Measurements from ENCODE around the gene B4GALNT3. TPM values are rescaled to one million over a fixed set of nuclear protein-coding genes. Genes with fewer than 3 reads are reported as not detected.

The B4GALNT3 gene
- total RNA-seq, 1 donor from 2014 or later, result 8.2 TPM

DNA sequence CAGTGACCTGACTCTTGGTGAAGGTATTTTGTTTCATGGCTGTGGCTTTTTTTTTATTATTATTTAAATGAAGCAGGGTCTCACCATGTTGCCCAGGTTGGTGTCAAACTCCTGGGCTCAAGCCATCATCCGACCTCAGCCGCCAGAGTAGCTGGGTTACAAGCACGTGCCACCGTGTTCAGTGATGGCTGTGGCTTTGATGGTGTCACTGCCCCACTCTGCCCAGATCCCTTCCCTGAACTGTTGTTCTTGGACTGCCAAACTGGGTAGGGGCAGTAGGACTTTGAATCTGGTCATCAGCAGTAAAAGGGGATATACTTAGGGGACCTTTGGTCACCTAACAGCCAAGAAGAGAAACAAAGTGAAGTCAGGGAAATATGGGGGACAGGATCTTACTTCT lies 19.4 kb downstream of the B4GALNT3 start:
- Histone ChIP-seq H3K4me3 (ENCODE audit: low read depth, low read length) (no peak overlapping the region), H3K27me3 (ENCODE audit: control insufficient read depth, insufficient read depth, low read length) (peaks cover 19% of the 10 kb centered on the region), H3K36me3 (ENCODE audit: control insufficient read depth, insufficient read depth, low read length) (no peaks in the 10 kb centered on the region)
- TF ChIP-seq, protein P1, sequence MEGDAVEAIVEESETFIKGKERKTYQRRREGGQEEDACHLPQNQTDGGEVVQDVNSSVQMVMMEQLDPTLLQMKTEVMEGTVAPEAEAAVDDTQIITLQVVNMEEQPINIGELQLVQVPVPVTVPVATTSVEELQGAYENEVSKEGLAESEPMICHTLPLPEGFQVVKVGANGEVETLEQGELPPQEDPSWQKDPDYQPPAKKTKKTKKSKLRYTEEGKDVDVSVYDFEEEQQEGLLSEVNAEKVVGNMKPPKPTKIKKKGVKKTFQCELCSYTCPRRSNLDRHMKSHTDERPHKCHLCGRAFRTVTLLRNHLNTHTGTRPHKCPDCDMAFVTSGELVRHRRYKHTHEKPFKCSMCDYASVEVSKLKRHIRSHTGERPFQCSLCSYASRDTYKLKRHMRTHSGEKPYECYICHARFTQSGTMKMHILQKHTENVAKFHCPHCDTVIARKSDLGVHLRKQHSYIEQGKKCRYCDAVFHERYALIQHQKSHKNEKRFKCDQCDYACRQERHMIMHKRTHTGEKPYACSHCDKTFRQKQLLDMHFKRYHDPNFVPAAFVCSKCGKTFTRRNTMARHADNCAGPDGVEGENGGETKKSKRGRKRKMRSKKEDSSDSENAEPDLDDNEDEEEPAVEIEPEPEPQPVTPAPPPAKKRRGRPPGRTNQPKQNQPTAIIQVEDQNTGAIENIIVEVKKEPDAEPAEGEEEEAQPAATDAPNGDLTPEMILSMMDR (IDR thresholded peaks at IDR 0.05; ENCODE audit: insufficient read depth, low read length, severe bottlenecking), result no peak
- no peak for DNase-seq (ENCODE audit: low read depth)
- FAIRE-seq, result no peak

DNA sequence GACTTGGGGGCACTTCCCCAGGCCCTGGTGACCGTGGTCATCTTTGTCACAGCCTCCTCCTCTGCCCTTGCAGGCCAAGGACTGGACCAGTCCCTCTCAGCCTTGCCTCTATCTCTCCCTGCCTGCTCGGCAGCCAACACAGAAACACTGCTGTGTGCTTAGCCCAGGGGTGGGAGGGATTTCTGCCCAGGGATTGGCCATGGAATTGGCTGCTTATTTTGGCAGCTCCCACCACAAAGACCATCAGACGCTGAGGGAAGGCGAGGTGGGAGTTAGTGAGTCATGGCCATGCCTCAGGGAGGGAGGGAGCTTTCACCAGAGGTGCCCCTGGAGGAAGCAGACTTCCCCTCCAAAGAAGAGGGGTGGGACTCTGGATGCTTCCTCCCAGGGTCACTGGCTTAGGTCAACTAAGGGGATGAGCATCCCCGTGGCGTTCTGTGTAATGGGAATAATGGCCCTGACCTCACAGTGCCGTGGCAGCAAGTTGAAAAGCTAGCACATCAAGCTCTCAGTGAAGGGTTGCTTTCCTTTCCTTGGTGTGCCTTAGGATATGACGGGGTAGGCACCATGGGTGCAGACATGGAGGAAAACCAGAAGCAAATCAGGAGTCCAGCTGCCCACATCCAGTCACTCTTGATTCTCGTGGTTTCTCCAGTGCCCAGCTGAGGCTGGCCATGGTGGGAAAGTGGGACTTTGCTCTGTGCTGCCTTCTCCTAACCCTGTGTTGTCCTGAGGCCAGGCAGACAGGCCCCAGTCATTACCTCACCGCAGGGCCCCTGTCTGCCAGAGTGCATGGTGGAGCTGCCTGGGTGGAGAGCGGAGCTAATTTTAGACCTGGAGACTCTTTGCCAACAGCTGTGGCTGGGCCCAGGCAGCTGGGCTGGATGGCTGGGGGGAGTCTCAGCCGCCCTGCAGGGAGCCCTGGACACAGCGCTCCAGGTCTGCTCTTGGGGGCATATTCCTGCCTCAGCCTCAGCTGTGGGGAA lies 21.4 kb downstream of the B4GALNT3 start:
- Histone ChIP-seq H3K27me3 (ENCODE audit: control insufficient read depth, insufficient read depth, low read length) (peaks cover 19% of the 10 kb centered on the region), H3K36me3 (ENCODE audit: control insufficient read depth, insufficient read depth, low read length) (no peaks in the 10 kb centered on the region), H3K4me3 (ENCODE audit: low read depth, low read length) (no peak overlapping the region)
- TF ChIP-seq, protein P1 (IDR thresholded peaks at IDR 0.05; ENCODE audit: insufficient read depth, low read length, severe bottlenecking), result no peak
- FAIRE-seq (no peak), DNase-seq (ENCODE audit: low read depth) (no peak)

GRCh38 chr12:482061-482460 lies 22.3 kb downstream of the B4GALNT3 start:
- TF ChIP-seq, protein P1 (IDR thresholded peaks at IDR 0.05; ENCODE audit: insufficient read depth, low read length, severe bottlenecking), result no peak
- no peak for DNase-seq (ENCODE audit: low read depth)
- Histone ChIP-seq H3K4me3 (ENCODE audit: low read depth, low read length) (no peak overlapping the region), H3K36me3 (ENCODE audit: control insufficient read depth, insufficient read depth, low read length) (no peaks in the 10 kb centered on the region), H3K27me3 (ENCODE audit: control insufficient read depth, insufficient read depth, low read length) (peaks cover 19% of the 10 kb centered on the region)
- no peak for FAIRE-seq

GRCh38 chr12:484096-484495 lies 24.4 kb downstream of the B4GALNT3 start:
- no peak for FAIRE-seq

GRCh38 chr12:490260-490659 lies 30.5 kb downstream of the B4GALNT3 start:
- H3K4me3 ChIP-seq (ENCODE audit: low read depth, low read length), result no peak overlapping the region
- FAIRE-seq (no peak), DNase-seq (ENCODE audit: low read depth) (no peak)
- no peaks in the 10 kb centered on the region for H3K36me3 ChIP-seq (ENCODE audit: control insufficient read depth, insufficient read depth, low read length)
- no peaks in the 10 kb centered on the region for H3K27me3 ChIP-seq (ENCODE audit: control insufficient read depth, insufficient read depth, low read length)
- TF ChIP-seq, protein P1 (IDR thresholded peaks at IDR 0.05; ENCODE audit: insufficient read depth, low read length, severe bottlenecking), result no peak

More at GRCh38 chr12:484096-484495, 24.4 kb downstream of the B4GALNT3 start:
- peaks cover 18% of the 10 kb centered on the region for H3K27me3 ChIP-seq (ENCODE audit: control insufficient read depth, insufficient read depth, low read length)
- H3K36me3 ChIP-seq (ENCODE audit: control insufficient read depth, insufficient read depth, low read length), result no peaks in the 10 kb centered on the region
- H3K4me3 ChIP-seq (ENCODE audit: low read depth, low read length), result no peak overlapping the region
- DNase-seq (ENCODE audit: low read depth), result no peak
- TF ChIP-seq, protein P1 (IDR thresholded peaks at IDR 0.05; ENCODE audit: insufficient read depth, low read length, severe bottlenecking), result no peak
